ENCODE measurements around the gene PRSS58.

GRCh38 chr7:142231716-142232115, 26.1 kb downstream of the PRSS58 start:
- TF ChIP-seq NFRKB (IDR thresholded peaks at IDR 0.05): no peak
- no peak for TF ChIP-seq ELF4 (IDR thresholded peaks at IDR 0.05)
- no peak for TF ChIP-seq FOXM1 (IDR thresholded peaks at IDR 0.05; ENCODE audit: borderline replicate concordance)
- TF ChIP-seq SP1 (IDR thresholded peaks at IDR 0.05): no peak

Data from HEK293T (cell line).